Frontal cortex (tissue), 4 donors: ENCODE measurements around the gene DERL2. TPM values are rescaled to one million over a fixed set of nuclear protein-coding genes. Genes with fewer than 3 reads are reported as not detected.
A peak's percentile ranks its signal among the peaks of the same experiment; 100 is the strongest.
"Not testable (repeated sequence)": the region's sequence is repeated elsewhere in the genome, so short reads cannot be mapped to it uniquely, and the experiment has no call there.

ENCODE experiments used
- DNase-seq, 2 donors: peaks; one replicate each; pipeline ENCODE4 v3.0.0; 2012; ENCODE audit warnings: low spot score in 2 of 2
- FAIRE-seq: peaks from 2 replicates; lab custom pipeline; 2012; peaks lifted over from hg19 to GRCh38; lab: Jason Lieb, UNC
- total RNA-seq: library from RNA; depleted of rRNA; stranded (reverse); fragments of >200 nt; gene quantifications from one replicate; pipeline ENCODE4 v1.2.3, GENCODE V29; 2014
- donor health status: control.
- donor health status: control.
- donor health status: control.

Gene DERL2
- total RNA-seq, 1 donor from 2014 or later = 55.8 TPM

GRCh38 chr17:5443728-5444127, 42.2 kb downstream of the DERL2 start:
- DNase-seq = no peak
- no peak for FAIRE-seq

DNA sequence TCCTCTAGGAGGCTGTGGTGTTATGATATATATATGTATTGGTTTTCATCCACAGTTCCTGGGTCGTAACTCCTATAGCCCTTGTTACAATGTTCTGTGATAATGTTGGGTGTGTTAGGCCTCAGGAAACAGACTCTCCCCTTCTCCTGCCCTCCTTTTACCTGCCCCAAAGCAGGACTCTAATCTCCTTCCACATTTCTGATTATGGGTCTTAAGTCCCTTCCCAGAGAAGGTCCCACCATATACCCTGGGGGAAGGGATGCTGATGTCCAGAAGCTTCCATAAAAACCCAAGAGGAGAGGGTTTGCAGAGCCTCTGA, 46.6 kb downstream of the DERL2 start:
- DNase-seq (no peak), FAIRE-seq (no peak)

DNA sequence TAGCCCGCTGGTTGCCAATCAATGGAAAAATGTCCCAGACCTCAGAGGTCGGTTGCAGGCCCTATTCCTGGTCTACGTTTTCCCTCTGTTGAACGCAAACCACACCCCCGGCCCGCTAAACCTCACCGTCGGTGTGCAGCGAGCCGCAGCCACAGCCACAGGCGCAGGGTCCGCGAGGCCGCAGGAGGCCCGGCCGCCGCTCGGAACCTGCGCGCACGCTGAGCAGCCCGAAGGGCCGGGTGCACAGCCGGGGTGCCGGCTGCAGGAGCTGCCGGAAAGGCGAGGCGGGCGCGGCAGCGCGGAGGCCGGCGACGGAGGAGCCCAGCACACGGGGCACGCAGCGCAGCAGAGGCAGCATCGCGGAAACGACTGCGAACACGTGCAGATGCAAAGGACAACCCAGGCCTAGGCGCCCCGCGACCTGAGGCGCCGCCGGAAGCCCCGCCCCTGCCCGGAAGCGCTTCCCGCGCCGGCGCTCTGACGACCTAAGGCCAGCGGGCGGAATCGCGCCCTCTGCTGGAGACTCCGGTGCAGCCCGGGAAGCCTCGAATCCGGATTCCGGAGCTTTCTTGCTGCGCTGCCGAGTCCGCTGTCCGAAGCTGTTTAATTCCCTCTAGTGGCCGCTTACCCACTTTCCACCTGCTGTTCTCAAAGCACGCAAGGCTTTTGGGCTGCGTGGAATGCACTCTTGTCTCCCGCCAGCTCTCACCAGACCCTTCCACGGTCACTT, 47.1 kb downstream of the DERL2 start, which contains the start of gene C1QBP:
C1QBP (minus strand) TSS at position 440 of the 730 bp plus-strand sequence; CDS start at position 358, 82 bp downstream.
- FAIRE-seq (no peak), DNase-seq (peak; percentile 92 to 94)

- no peak for FAIRE-seq
- DNase-seq = no peak
Measured at GRCh38 chr17:5437721-5438317, 48.2 kb downstream of the DERL2 start.

DNA sequence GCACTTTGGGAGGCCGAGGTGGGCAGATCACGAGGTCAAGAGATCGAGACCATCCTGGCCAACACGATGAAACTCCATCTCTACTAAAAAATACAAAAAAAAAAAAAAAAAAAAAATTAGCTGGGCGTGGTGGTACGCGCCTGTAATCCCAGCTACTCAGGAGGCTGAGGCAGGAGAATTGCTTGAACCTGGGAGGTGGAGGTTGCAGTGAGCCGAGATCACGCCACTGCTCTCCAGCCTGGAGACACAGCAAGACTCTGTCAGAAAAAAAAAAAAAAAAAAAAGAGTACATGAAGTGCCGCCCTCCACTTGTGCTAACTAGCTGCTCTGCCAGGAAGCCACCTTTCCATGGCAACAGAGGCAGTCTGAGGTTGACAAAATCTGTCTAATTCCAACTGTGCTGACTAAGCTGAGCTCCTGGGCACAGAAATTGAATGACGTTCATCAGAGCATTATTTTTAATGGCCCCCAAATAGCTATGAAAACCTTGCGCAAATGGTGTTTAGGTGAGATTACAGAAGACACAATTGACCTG, 50.1 kb downstream of the DERL2 start:
- DNase-seq, FAIRE-seq: not testable (repeated sequence)

- FAIRE-seq (no peak), DNase-seq (no peak)
Measured at GRCh38 chr17:5434984-5435383, 51.0 kb downstream of the DERL2 start.

DNA sequence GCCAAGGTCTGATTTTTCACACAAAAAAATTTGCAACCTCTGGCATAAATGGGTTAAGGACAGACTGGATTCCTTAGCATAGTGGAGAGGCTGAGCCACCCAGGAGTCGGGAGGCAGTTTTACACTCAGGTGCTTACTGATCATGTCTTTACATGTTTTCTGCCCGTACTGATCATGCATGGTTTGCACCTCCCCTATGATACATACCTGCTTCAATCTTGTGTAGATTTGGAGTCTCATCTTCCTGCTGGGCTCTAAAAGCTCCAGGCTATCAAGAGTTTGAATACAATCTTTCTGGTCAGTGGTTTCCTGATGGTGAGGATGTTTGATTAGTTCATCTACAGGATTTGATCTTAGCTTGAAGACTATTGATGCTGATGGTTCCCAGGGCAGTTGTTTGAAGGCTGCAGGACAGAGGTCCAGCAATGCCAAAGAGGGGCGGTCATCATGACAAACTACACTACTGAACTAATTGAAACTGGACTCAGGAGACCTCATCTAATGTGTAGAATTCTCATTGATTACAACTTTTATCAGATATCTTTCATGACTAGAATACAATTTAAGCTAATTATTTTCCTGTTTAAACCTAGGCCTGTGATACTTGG, 53.9 kb downstream of the DERL2 start:
- DNase-seq (no peak), FAIRE-seq (no peak)

DNA sequence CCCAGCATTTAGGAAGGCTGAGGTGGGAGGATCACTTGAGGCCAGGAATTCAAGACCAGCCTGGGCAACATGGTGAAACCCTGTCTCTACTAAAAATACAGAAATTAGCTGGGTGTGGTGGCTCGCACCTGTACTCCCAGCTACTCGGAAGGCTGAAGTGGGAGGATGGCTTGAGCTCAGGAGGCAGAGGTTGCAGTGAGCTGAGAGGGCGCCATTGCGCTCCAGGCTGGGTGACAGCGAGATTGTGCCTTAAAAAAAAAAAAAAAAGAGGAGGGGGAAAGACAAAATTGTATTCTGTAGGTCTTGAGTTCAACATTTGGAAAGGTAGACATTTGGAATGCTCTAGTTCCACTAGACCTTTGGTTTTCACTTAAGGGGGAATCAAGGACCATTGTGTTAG, 54.7 kb downstream of the DERL2 start:
- not testable (repeated sequence) for DNase-seq

DNA sequence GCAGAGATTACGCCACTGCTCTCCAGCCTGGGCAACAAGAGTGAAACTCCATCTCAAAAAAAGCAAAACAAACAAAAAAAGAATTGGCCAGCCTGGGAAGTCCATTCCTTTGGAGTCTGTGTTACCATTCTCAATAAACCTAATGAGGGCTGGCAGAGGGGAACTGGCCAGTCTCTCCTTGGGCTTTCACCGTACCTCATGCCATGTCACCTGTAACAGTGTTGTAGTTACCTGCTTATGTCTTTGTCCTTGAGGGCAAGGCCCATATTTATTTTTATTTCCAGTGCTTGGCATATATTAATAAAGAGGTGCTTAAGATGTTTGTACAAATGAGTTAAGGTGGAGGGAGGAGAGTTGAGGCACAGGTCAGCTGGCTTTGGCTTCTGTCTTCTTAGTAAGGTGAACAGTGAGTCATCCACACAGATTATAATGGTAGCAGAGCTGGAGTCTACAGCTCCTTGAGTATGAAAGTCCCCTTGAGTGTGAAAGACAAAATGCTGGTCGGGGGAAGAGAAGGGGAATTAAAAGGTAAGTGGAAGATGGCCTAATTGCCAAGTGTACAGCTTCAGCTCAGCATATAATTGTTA, 55.5 kb downstream of the DERL2 start:
- no peak for DNase-seq
- no peak for FAIRE-seq

More for the DNA sequence above, 54.7 kb downstream of the DERL2 start:
- FAIRE-seq = not testable (repeated sequence)

DNA sequence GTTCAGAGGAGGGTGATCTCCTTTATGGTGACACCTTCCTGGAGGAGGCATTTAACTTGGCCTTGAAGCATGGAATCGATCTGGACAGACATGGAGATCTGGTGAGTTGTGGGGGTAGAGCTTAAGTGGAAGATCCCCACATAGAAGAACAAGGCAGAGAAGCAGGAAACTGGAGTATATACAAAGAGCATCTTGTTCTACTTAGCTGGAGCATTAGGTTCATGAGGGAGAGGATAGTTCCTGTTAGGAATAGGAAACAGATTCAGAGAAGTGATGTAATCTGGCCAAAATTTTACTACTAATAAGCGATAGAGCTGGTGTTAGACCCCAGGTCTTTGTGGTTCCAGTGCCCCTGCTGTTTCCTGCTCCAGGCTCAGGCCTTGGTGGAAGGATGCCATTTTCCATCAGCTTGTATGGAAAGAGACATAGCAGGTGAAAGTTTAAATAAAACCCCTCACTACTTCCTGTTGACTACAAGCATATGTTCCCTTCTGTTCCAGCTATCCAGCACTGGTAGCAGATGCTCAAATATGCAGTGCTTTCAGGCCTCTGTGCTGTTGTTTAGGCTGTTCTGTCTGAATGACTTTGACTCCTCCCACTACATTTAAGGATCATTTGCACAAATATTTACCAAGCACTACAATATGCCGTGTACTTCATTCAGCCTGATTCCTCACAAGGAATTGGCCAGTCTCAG, 56.6 kb downstream of the DERL2 start:
- no peak for FAIRE-seq

GRCh38 chr17:5425826-5426225, 60.2 kb downstream of the DERL2 start:
- FAIRE-seq (no peak), DNase-seq (no peak)

More for the DNA sequence above, 56.6 kb downstream of the DERL2 start:
- no peak for DNase-seq

DNA sequence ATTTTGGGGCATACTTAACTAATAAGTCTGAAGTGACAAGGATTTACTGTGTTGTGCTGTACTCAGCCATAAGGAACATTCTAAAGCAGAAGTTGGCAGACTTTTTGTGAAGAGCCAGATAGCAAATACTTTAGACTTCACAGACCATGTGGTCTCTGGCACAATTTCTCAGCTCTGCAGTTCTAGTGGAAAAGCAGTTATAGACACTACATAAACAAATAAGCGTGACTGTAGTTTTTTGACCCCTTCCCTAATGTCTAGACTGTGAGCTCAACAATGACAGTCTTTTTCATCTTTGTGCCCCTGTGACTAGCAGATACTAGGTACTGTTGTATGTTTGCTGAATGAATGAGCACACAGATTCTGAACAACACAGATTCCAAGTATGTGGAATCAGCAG, 61.1 kb downstream of the DERL2 start:
- FAIRE-seq (no peak), DNase-seq (no peak)

DNA sequence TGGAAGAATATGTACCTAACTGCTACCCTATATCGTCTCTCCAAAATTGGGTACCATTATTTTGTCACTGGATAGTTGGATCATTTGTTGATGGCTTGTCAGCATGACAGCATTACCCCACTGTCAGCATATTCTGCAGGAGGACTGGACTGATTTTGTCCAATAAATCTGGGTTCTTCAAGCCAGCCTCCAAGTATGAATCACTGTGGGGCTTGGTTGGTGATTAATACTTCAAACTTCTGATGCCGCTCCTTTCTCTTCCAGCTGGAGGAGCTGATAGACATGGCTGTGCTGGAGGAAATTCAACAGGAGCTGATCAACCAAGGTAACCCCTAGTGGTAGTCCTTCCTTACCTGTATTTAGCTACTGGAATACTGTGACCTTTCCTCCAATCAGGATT, 63.5 kb downstream of the DERL2 start:
- no peak for FAIRE-seq

More for the DNA sequence above, 63.5 kb downstream of the DERL2 start:
- DNase-seq = no peak

Other genes with a start within 250 kb of the DERL2 start
- gene RABEP1, start 203.9 kb downstream of the DERL2 start, total RNA-seq = 90.9 TPM
- gene NUP88, start 66.5 kb downstream of the DERL2 start, total RNA-seq = 90.9 TPM
- gene RPAIN, start 66.0 kb downstream of the DERL2 start, total RNA-seq = 74.6 TPM
- 172 TPM for gene C1QBP, start 47.0 kb downstream of the DERL2 start, total RNA-seq
- 12.6 TPM for gene DHX33, start 17.2 kb downstream of the DERL2 start, total RNA-seq
- 24.5 TPM for gene MIS12, start 388 bp upstream of the DERL2 start, total RNA-seq
- 85.6 TPM for gene NLRP1, start 98.3 kb upstream of the DERL2 start, total RNA-seq